GM21367 (cell line): Measurements from ENCODE around the gene CCDC178.

Experiments used
- ATAC-seq: cut with Tn5 transposase; IDR thresholded peaks from one replicate; pipeline ENCODE4 v1.9.1; 2021; ENCODE audit not compliant: unreplicated experiment

CCDC178 gene

DNA sequence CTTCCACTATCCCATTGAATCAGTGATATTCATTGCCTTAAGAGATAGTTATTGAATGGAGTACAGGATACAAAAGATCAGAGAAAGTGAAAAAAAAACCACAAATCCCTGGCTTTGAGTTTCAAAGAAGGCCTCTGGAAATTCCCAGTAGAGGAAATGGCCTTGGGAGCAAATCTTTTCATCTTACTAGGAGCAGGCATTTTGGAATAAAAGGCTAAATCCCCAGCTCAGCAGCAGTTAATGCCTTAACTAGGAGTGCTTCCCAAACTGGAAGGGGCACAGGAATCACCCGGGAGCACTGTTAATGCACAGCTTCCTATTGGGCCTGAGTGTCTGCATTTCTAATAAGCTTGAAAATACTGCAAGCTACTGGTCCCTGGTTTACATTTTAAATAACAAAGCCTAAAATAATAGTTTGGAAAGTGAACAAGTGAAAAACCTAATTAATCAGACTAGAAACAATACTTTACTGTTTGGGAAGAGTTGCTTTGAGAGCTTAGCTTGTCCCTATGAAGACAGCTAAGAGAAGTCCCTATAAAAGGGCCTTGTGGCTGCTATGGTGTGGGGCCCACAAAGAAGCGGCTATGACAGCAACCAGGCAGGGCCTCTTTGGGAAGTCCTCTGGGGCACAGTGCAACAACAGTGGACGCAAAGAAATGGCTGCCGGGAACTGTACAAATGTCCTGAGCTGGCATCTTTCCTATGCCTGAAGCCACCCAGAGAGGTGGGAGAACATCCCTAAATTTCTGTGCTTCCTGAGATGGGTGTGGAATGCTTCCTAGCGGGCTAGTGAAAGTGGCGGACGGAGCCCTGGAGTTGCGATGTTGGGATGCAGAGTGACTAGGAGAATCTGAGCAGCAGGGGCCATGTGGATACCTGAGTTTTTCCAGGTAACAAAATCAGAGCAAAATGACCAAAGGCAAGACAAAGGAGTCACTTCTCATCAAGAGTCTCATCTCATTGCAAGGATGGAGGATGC lies 550.6 kb downstream of the CCDC178 start:
- no peak for ATAC-seq

DNA sequence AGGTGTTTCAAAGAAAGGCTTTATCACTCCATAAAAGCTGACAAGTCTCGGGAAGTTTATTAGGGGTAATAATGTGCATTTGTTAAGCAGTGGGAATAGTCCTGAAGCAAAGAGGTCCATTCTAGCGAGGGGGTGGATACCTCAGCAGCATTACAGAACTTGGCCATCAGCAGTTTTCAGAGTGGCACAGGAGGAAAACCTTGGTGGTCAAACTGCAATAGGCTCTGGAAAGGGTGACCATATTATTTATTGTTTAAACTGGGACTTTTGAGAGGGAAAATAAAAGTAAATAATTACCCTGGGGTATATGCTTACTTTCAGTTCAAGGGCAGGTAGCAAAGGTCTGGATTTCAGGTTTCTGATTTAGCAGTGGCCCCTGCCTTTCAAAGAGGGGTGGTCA lies 552.2 kb downstream of the CCDC178 start:
- ATAC-seq: no peak
